ENCODE measurements around the gene ROPN1L.

GRCh38 chr5:10460252-10460906 is 18.7 kb downstream of the ROPN1L start:
- no peak for TF ChIP-seq CTCF (IDR thresholded peaks at IDR 0.05 in 2 of 3, conservative IDR thresholded peaks at IDR 0.05 in 1 of 3; ENCODE audit: borderline replicate concordance in 1 of 3, insufficient read depth in 1 of 3, low read depth in 2 of 3, low read length in 2 of 3)
- TF ChIP-seq EZH2 (IDR thresholded peaks at IDR 0.05): no peak
- TF ChIP-seq POLR2A (IDR thresholded peaks at IDR 0.05; ENCODE audit: borderline replicate concordance, extremely low read depth, insufficient read depth, insufficient read length): no peak
- no peak for TF ChIP-seq SP1 (IDR thresholded peaks at IDR 0.05; ENCODE audit: low read depth)
- TF ChIP-seq MAX (IDR thresholded peaks at IDR 0.05): no peak
- TF ChIP-seq YY1 (IDR thresholded peaks at IDR 0.05; ENCODE audit: extremely low read depth, insufficient replicate concordance, low read depth, low read length): no peak
- TF ChIP-seq RAD21 (IDR thresholded peaks at IDR 0.05; ENCODE audit: low read depth): no peak
- TF ChIP-seq EZH2phosphoT487 (IDR thresholded peaks at IDR 0.05; ENCODE audit: borderline replicate concordance): no peak
- TF ChIP-seq REST (IDR thresholded peaks at IDR 0.05; ENCODE audit: low read depth): no peak
- no peak for TF ChIP-seq TCF7L2 (IDR thresholded peaks at IDR 0.05; ENCODE audit: borderline replicate concordance, extremely low read depth, insufficient read depth, insufficient read length)
- no peak for TF ChIP-seq SIN3A (IDR thresholded peaks at IDR 0.05; ENCODE audit: low read depth)

Measured in HCT116 (cell line).